Measurements from ENCODE around the gene RASSF10.

RASSF10 gene

GRCh38 chr11:13009476-13009920, 382 bp downstream of the RASSF10 start:
- Histone ChIP-seq H3K27ac (ENCODE audit: low read depth, low read length) (no peak overlapping the region), H3K36me3 (ENCODE audit: insufficient read depth, low read length) (no peaks in the 10 kb centered on the region), H2AFZ (ENCODE audit: low read length, unreplicated experiment) (no peak overlapping the region), H3K27me3 (ENCODE audit: insufficient read depth, low read length) (peaks cover 99% of the 10 kb centered on the region), H3K4me3 (ENCODE audit: low read depth, low read length) (peak overlapping the region; percentile 12; the same call in 1 of the 2 replicates), H3K4me1 (ENCODE audit: control insufficient read depth, insufficient read depth, low read length, unreplicated experiment) (no peaks in the 10 kb centered on the region), H3K79me2 (ENCODE audit: control insufficient read depth, insufficient read depth, low read length, unreplicated experiment) (no peaks in the 10 kb centered on the region)

- Histone ChIP-seq H3K27me3 (ENCODE audit: insufficient read depth, low read length) (peaks cover 99% of the 10 kb centered on the region), H3K79me2 (ENCODE audit: control insufficient read depth, insufficient read depth, low read length, unreplicated experiment) (no peaks in the 10 kb centered on the region), H3K36me3 (ENCODE audit: insufficient read depth, low read length) (no peaks in the 10 kb centered on the region), H3K27ac (ENCODE audit: low read depth, low read length) (no peak overlapping the region), H3K4me1 (ENCODE audit: control insufficient read depth, insufficient read depth, low read length, unreplicated experiment) (no peaks in the 10 kb centered on the region), H3K4me3 (ENCODE audit: low read depth, low read length) (0 out of 2 replicates have a peak overlapping the region, but pooled peaks have one; percentile 12), H2AFZ (ENCODE audit: low read length, unreplicated experiment) (no peak overlapping the region)
Observed at GRCh38 chr11:13009921-13010748, 1.0 kb downstream of the RASSF10 start.

GRCh38 chr11:13010749-13011465, 1.8 kb downstream of the RASSF10 start:
- Histone ChIP-seq H3K4me1 (ENCODE audit: control insufficient read depth, insufficient read depth, low read length, unreplicated experiment) (no peaks in the 10 kb centered on the region), H3K79me2 (ENCODE audit: control insufficient read depth, insufficient read depth, low read length, unreplicated experiment) (no peaks in the 10 kb centered on the region), H3K36me3 (ENCODE audit: insufficient read depth, low read length) (no peaks in the 10 kb centered on the region), H2AFZ (ENCODE audit: low read length, unreplicated experiment) (no peak overlapping the region), H3K27ac (ENCODE audit: low read depth, low read length) (no peak overlapping the region), H3K4me3 (ENCODE audit: low read depth, low read length) (no peak overlapping the region), H3K27me3 (ENCODE audit: insufficient read depth, low read length) (peaks cover 99% of the 10 kb centered on the region)

- H3K27ac ChIP-seq (ENCODE audit: low read depth, low read length): no peak overlapping the region
- H3K4me3 ChIP-seq (ENCODE audit: low read depth, low read length): no peak overlapping the region
- H2AFZ ChIP-seq (ENCODE audit: low read length, unreplicated experiment): no peak overlapping the region
- H3K4me1 ChIP-seq (ENCODE audit: control insufficient read depth, insufficient read depth, low read length, unreplicated experiment): no peaks in the 10 kb centered on the region
- H3K79me2 ChIP-seq (ENCODE audit: control insufficient read depth, insufficient read depth, low read length, unreplicated experiment): no peaks in the 10 kb centered on the region
- no peaks in the 10 kb centered on the region for H3K36me3 ChIP-seq (ENCODE audit: insufficient read depth, low read length)
- peaks cover 99% of the 10 kb centered on the region for H3K27me3 ChIP-seq (ENCODE audit: insufficient read depth, low read length)
Observed at GRCh38 chr11:13011466-13012055, 2.4 kb downstream of the RASSF10 start.

GRCh38 chr11:13012056-13012661, 3.0 kb downstream of the RASSF10 start:
- H3K27ac ChIP-seq (ENCODE audit: low read depth, low read length): no peak overlapping the region
- H2AFZ ChIP-seq (ENCODE audit: low read length, unreplicated experiment): no peak overlapping the region
- H3K4me3 ChIP-seq (ENCODE audit: low read depth, low read length): no peak overlapping the region
- H3K27me3 ChIP-seq (ENCODE audit: insufficient read depth, low read length): peaks cover 98% of the 10 kb centered on the region
- no peaks in the 10 kb centered on the region for H3K79me2 ChIP-seq (ENCODE audit: control insufficient read depth, insufficient read depth, low read length, unreplicated experiment)
- no peaks in the 10 kb centered on the region for H3K36me3 ChIP-seq (ENCODE audit: insufficient read depth, low read length)
- H3K4me1 ChIP-seq (ENCODE audit: control insufficient read depth, insufficient read depth, low read length, unreplicated experiment): no peaks in the 10 kb centered on the region

GRCh38 chr11:13013054-13013488, 4.0 kb downstream of the RASSF10 start:
- no peak overlapping the region for H3K27ac ChIP-seq (ENCODE audit: low read depth, low read length)
- H3K4me1 ChIP-seq (ENCODE audit: control insufficient read depth, insufficient read depth, low read length, unreplicated experiment): no peaks in the 10 kb centered on the region
- H3K36me3 ChIP-seq (ENCODE audit: insufficient read depth, low read length): no peaks in the 10 kb centered on the region
- no peak overlapping the region for H2AFZ ChIP-seq (ENCODE audit: low read length, unreplicated experiment)
- no peak overlapping the region for H3K4me3 ChIP-seq (ENCODE audit: low read depth, low read length)
- H3K27me3 ChIP-seq (ENCODE audit: insufficient read depth, low read length): peaks cover 93% of the 10 kb centered on the region
- no peaks in the 10 kb centered on the region for H3K79me2 ChIP-seq (ENCODE audit: control insufficient read depth, insufficient read depth, low read length, unreplicated experiment)

- Histone ChIP-seq H3K4me1 (ENCODE audit: control insufficient read depth, insufficient read depth, low read length, unreplicated experiment) (no peaks in the 10 kb centered on the region), H2AFZ (ENCODE audit: low read length, unreplicated experiment) (no peak overlapping the region), H3K36me3 (ENCODE audit: insufficient read depth, low read length) (no peaks in the 10 kb centered on the region), H3K79me2 (ENCODE audit: control insufficient read depth, insufficient read depth, low read length, unreplicated experiment) (no peaks in the 10 kb centered on the region), H3K27ac (ENCODE audit: low read depth, low read length) (no peak overlapping the region), H3K27me3 (ENCODE audit: insufficient read depth, low read length) (peaks cover 90% of the 10 kb centered on the region), H3K4me3 (ENCODE audit: low read depth, low read length) (no peak overlapping the region)
Observed at GRCh38 chr11:13015753-13016152, 6.6 kb downstream of the RASSF10 start.

- no peaks in the 10 kb centered on the region for H3K79me2 ChIP-seq (ENCODE audit: control insufficient read depth, insufficient read depth, low read length, unreplicated experiment)
- H2AFZ ChIP-seq (ENCODE audit: low read length, unreplicated experiment): no peak overlapping the region
- no peak overlapping the region for H3K4me3 ChIP-seq (ENCODE audit: low read depth, low read length)
- peaks cover 91% of the 10 kb centered on the region for H3K27me3 ChIP-seq (ENCODE audit: insufficient read depth, low read length)
- no peaks in the 10 kb centered on the region for H3K36me3 ChIP-seq (ENCODE audit: insufficient read depth, low read length)
- no peak overlapping the region for H3K27ac ChIP-seq (ENCODE audit: low read depth, low read length)
- H3K4me1 ChIP-seq (ENCODE audit: control insufficient read depth, insufficient read depth, low read length, unreplicated experiment): no peaks in the 10 kb centered on the region
Observed at GRCh38 chr11:13016415-13016814, 7.3 kb downstream of the RASSF10 start.

- Histone ChIP-seq H3K79me2 (ENCODE audit: control insufficient read depth, insufficient read depth, low read length, unreplicated experiment) (no peaks in the 10 kb centered on the region), H3K4me3 (ENCODE audit: low read depth, low read length) (no peak overlapping the region), H3K36me3 (ENCODE audit: insufficient read depth, low read length) (no peaks in the 10 kb centered on the region), H3K27me3 (ENCODE audit: insufficient read depth, low read length) (peaks cover 91% of the 10 kb centered on the region), H3K27ac (ENCODE audit: low read depth, low read length) (no peak overlapping the region), H2AFZ (ENCODE audit: low read length, unreplicated experiment) (no peak overlapping the region), H3K4me1 (ENCODE audit: control insufficient read depth, insufficient read depth, low read length, unreplicated experiment) (no peaks in the 10 kb centered on the region)
Observed at GRCh38 chr11:13019313-13019712, 10.2 kb downstream of the RASSF10 start.

- Histone ChIP-seq H3K27ac (ENCODE audit: low read depth, low read length) (no peak overlapping the region), H3K79me2 (ENCODE audit: control insufficient read depth, insufficient read depth, low read length, unreplicated experiment) (no peaks in the 10 kb centered on the region), H3K4me1 (ENCODE audit: control insufficient read depth, insufficient read depth, low read length, unreplicated experiment) (no peaks in the 10 kb centered on the region), H3K27me3 (ENCODE audit: insufficient read depth, low read length) (peaks cover 91% of the 10 kb centered on the region), H3K36me3 (ENCODE audit: insufficient read depth, low read length) (no peaks in the 10 kb centered on the region), H3K4me3 (ENCODE audit: low read depth, low read length) (no peak overlapping the region), H2AFZ (ENCODE audit: low read length, unreplicated experiment) (no peak overlapping the region)
Observed at GRCh38 chr11:13023423-13023822, 14.3 kb downstream of the RASSF10 start.
